K562 (cell line): Measurements from ENCODE around the gene SAMD14. TPM values are rescaled to one million over a fixed set of nuclear protein-coding genes. Genes with fewer than 3 reads are reported as not detected.

Source experiments
- ATAC-seq: fragments of 200-7000 bp; cut with Tn5 transposase; 3 replicates; pipeline ENCODE4 v1.9.1; 2020; ENCODE audit warnings: moderate library complexity
- BruUV-seq: library from RNA; stranded (reverse); fragments of 400-500 nt; replicated peaks from 2 replicates; lab custom pipeline; 2021; lab: Mats Ljungman, UMichigan
- CTCF ChIA-PET: fragments of 300-600 bp; formaldehyde crosslinking; extraction: SDS; loops from one replicate; lab custom pipeline; 2021; ENCODE audit warnings: low intra/inter-chr PET ratio; lab: Yijun Ruan, JAX
- POLR2A ChIA-PET: fragments of 300-600, 350-650 bp; sonication (Branson Sonifier 250); formaldehyde crosslinking; extraction: SDS; loops from one replicate; lab custom pipeline; 2021; ENCODE audit warnings: antibody characterized with exemption, inconsistent platforms; lab: Yijun Ruan, JAX
- DNase-seq, 4 experiments: peaks; one replicate each; pipeline versions ENCODE4 v3.0.0 to v3.0.0-alpha.2; 2011 to 2018; ENCODE audit warnings: low spot score in 3 of 4, mixed read lengths in 3 of 4; ENCODE audit errors: extremely low read depth in 1 of 4
- FAIRE-seq: peaks from 2 replicates; lab custom pipeline; 2011; peaks lifted over from hg19 to GRCh38; lab: Jason Lieb, UNC
- H2AFZ ChIP-seq: 2 replicates; pipeline ENCODE4 v1.6.0; 2011; ENCODE audit warnings: low read depth, low read length, control low read depth, inconsistent platforms
- H3K27ac ChIP-seq: fragments of 200-600 bp; 3 replicates; pipeline ENCODE4 v1.8.0; 2011; ENCODE audit warnings: low read depth, mild to moderate bottlenecking, control low read depth, inconsistent platforms, low read length, moderate library complexity, mixed read lengths; ENCODE audit errors: extremely low read depth
- H3K27me3 ChIP-seq, 2 experiments: fragments of 300-600 bp in 1 of 2; 2 replicates in 1 of 2; 3 replicates in 1 of 2; pipeline versions ENCODE4 v1.6.0 to v1.8.0; 2011; ENCODE audit warnings: inconsistent platforms in 2 of 2, low read length in 2 of 2, mild to moderate bottlenecking in 1 of 2, mixed read lengths in 1 of 2, moderate library complexity in 1 of 2; ENCODE audit not compliant: control insufficient read depth in 2 of 2, insufficient read depth in 2 of 2
- H3K36me3 ChIP-seq: fragments of 300-600 bp; 3 replicates; pipeline ENCODE4 v1.8.0; 2011; ENCODE audit warnings: mild to moderate bottlenecking, low read length, inconsistent platforms; ENCODE audit not compliant: control insufficient read depth, insufficient read depth
- H3K4me1 ChIP-seq, 2 experiments: fragments of 200-600 bp in 1 of 2; replicated peaks in 1 of 2; 2 replicates in 1 of 2; 3 replicates in 1 of 2; pipeline versions ENCODE4 v1.5.1 to v1.8.0; 2011; ENCODE audit warnings: inconsistent platforms in 2 of 2, low read length in 2 of 2, mild to moderate bottlenecking in 1 of 2, mixed read lengths in 1 of 2, moderate library complexity in 1 of 2; ENCODE audit not compliant: control insufficient read depth in 2 of 2, insufficient read depth in 2 of 2
- H3K4me2 ChIP-seq: 2 replicates; pipeline ENCODE4 v1.6.1; 2011; ENCODE audit warnings: low read length, control low read depth, inconsistent platforms, mixed read lengths; ENCODE audit not compliant: insufficient read depth
- H3K4me3 ChIP-seq: fragments of 200-600 bp; sonication (generic), shearing (Covaris generic); 2 replicates; pipeline ENCODE4 v1.5.1; 2016; ENCODE audit warnings: control low read depth, inconsistent platforms
- H3K79me2 ChIP-seq: fragments of 200-600 bp; 3 replicates; pipeline ENCODE4 v1.8.0; 2011; ENCODE audit warnings: low read length, inconsistent platforms; ENCODE audit not compliant: control insufficient read depth, insufficient read depth
- H3K9ac ChIP-seq, 2 experiments: 2 replicates each; pipeline versions ENCODE4 v1.6.0 to v1.6.1; 2011; ENCODE audit warnings: low read depth in 2 of 2, low read length in 2 of 2, control low read depth in 1 of 2, inconsistent platforms in 1 of 2, mild to moderate bottlenecking in 1 of 2, mixed read lengths in 1 of 2; ENCODE audit not compliant: insufficient read depth in 1 of 2
- H3K9me1 ChIP-seq: one replicate; pipeline ENCODE4 v1.6.0; 2011; ENCODE audit warnings: inconsistent platforms, mild to moderate bottlenecking, low read length, moderate library complexity; ENCODE audit not compliant: control insufficient read depth, insufficient read depth
- H3K9me3 ChIP-seq: replicated peaks from 2 replicates; pipeline ENCODE4 v1.5.1; 2011; ENCODE audit warnings: low read depth, low read length, inconsistent platforms; ENCODE audit not compliant: control insufficient read depth, insufficient read depth
- H4K20me1 ChIP-seq: replicated peaks from 2 replicates; pipeline ENCODE4 v1.6.1; 2011; ENCODE audit warnings: low read length, inconsistent platforms, mixed read lengths; ENCODE audit not compliant: control insufficient read depth, insufficient read depth
- ELF4 ChIP-seq: fragments of 450-650 bp; formaldehyde crosslinking; IDR thresholded peaks from 2 replicates; pipeline ENCODE4 v1.4.0; 2022; ENCODE audit warnings: missing genetic modification characterization
- FOXJ2 ChIP-seq: fragments of 200-800 bp; sonication (Bioruptor generic); IDR thresholded peaks from 2 replicates; pipeline ENCODE4 v1.6.1; 2016; ENCODE audit warnings: missing genetic modification characterization, missing compliant biosample characterization
- HDAC6 ChIP-seq: IDR thresholded peaks from 2 replicates; pipeline ENCODE4 v1.6.1; 2012; ENCODE audit warnings: low read depth, mild to moderate bottlenecking, control low read depth, inconsistent platforms, low read length, moderate library complexity
- JUND ChIP-seq, 2 experiments: IDR thresholded peaks; 2 replicates in 1 of 2; 3 replicates in 1 of 2; pipeline ENCODE4 v1.6.1; 2011; ENCODE audit warnings: borderline replicate concordance in 2 of 2, low read depth in 2 of 2, low read length in 2 of 2, improper control_type of control experiment in 1 of 2, missing biosample characterization in 1 of 2, missing genetic modification characterization in 1 of 2, missing genetic modification reagents in 1 of 2
- SNIP1 ChIP-seq: fragments of 450-650 bp; IDR thresholded peaks from 2 replicates; pipeline ENCODE4 v1.7.1; 2017; ENCODE audit warnings: low read depth, mild to moderate bottlenecking
- WGBS: fragments of 100-300 bp; shearing (Covaris generic); methylation state at CpG from one replicate; pipeline ENCODE4 v1.1.6; 2016; ENCODE audit warnings: low coverage, mixed read lengths; ENCODE audit not compliant: insufficient coverage; ENCODE audit errors: missing lambda C conversion rate; 5-methylcytosine and 5-hydroxymethylcytosine counted together
- in situ Hi-C: fragments of 300-500 bp; cut with MboI; formaldehyde crosslinking; loops from 4 replicates; pipeline ENCODE4 v1.15.0; 2018; ENCODE audit warnings: inconsistent platforms, mixed read lengths
- intact Hi-C: fragments of 100-400 bp; cut with micrococcal nuclease; formaldehyde crosslinking; loops from 2 replicates; pipeline ENCODE4 v1.14.2; 2022
- polyA plus RNA-seq, 8 experiments: library from polyadenylated mRNA; depleted of rRNA in 4 of 8; stranded (reverse) in 5 of 8; unstranded in 3 of 8; fragments of >200 nt; fragmentation: Nextera tagmentation in 2 of 8; fragmentation: Illumina TruSeq in 1 of 8; extraction: Ambion mirVana in 2 of 8; extraction: Trizol in 1 of 8; gene quantifications; 2 replicates each; pipeline versions ENCODE4 v1.2.1 to v1.2.3, GENCODE V29; 2011 to 2014; ENCODE audit warnings: inconsistent platforms in 1 of 8, missing spikeins in 1 of 8
- total RNA-seq, 7 experiments: library from RNA; depleted of rRNA in 6 of 7; stranded (reverse); fragments of >200 nt in 6 of 7; fragmentation: Illumina TruSeq in 2 of 7; extraction: Trizol in 2 of 7; gene quantifications; 2 replicates each; pipeline versions ENCODE4 v1.2.1 to v1.2.3, GENCODE V29; 2011 to 2021; ENCODE audit warnings: low replicate concordance in 1 of 7
- TF ChIP-seq, protein P1 (sequence below): IDR thresholded peaks from 2 replicates; pipeline ENCODE4 v1.6.1; 2011; ENCODE audit warnings: borderline replicate concordance, low read depth, mild to moderate bottlenecking, moderate library complexity, low read length; ENCODE audit not compliant: insufficient read depth, poor library complexity, severe bottlenecking
- TF ChIP-seq, protein P2 (sequence below): sonication (generic); formaldehyde crosslinking; IDR thresholded peaks from 2 replicates; pipeline ENCODE4 v1.8.1; 2022; ENCODE audit warnings: missing genetic modification reagents
- TF ChIP-seq, protein P3 (sequence below): fragments of 250-450 bp; sonication (Bioruptor Pico); IDR thresholded peaks from 2 replicates; pipeline ENCODE4 v1.8.0; 2022; ENCODE audit warnings: moderate library complexity, mild to moderate bottlenecking, inconsistent platforms
- TF ChIP-seq, protein P4 (sequence below): fragments of 450-650 bp; formaldehyde crosslinking; IDR thresholded peaks from 2 replicates; pipeline ENCODE4 v1.4.0; 2022; ENCODE audit warnings: missing genetic modification characterization
- TF ChIP-seq, protein P5 (sequence below): fragments of 450-650 bp; IDR thresholded peaks from 2 replicates; pipeline ENCODE4 v1.6.1; 2016; ENCODE audit warnings: antibody characterized with exemption
- TF ChIP-seq, protein P6 (sequence below): fragments of 250-450 bp; sonication (Bioruptor Pico); IDR thresholded peaks from 2 replicates; pipeline ENCODE4 v1.8.0; 2021; ENCODE audit warnings: borderline replicate concordance, mild to moderate bottlenecking, moderate library complexity; ENCODE audit not compliant: poor library complexity, severe bottlenecking

SAMD14 gene
- total and polyA plus RNA-seq, 9 of the 15 experiments (the other 6 are each of a cell fraction or from before 2014, with no cell fraction given) = 0.04 to 0.07 TPM; not detected in 7

DNA sequence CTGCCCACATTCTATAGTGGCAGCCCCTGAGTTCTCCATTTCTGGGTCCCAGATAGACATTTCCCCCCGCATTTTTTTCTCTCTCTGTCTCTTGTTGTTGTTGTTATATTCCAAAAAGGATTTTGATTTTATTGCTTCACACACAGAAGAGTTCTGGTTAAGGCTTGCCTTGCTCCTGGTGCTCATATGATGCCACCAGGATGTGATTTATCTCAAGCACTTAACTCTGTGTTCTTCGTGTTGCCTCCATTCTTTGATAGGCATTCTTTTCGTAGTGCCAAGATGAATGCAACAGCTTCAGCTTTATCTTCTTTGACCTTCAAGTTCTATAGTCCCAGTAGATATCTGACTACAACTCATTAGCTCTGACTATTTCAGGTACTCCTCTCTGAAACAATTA, 64.9 kb downstream of the SAMD14 start:
- WGBS = 0% methylated on average over 3 of the region's 3 CpGs
- in situ Hi-C loops = no loop called here
- Histone ChIP-seq H3K4me1 (peaks cover 0 to 4% of the 10 kb centered on the region in 2 experiments; a peak in 1 of 5 replicates), H3K4me2 (no peak overlapping the region), H3K36me3 (no peaks in the 10 kb centered on the region), H3K27me3 (peaks cover 6 to 27% of the 10 kb centered on the region in 2 experiments), H3K9ac (0 out of 4 replicates have a peak overlapping the region, but pooled peaks of 1 of the 2 experiments have one; percentile 10), H3K79me2 (no peaks in the 10 kb centered on the region), H2AFZ (no peak overlapping the region), H4K20me1 (peaks cover 6% of the 10 kb centered on the region; the same call in 1 of the 2 replicates), H3K4me3 (no peak overlapping the region), H3K9me3 (no peaks in the 10 kb centered on the region), H3K27ac (no peak overlapping the region), H3K9me1 (no peaks in the 10 kb centered on the region)
- no TSS peak for BruUV-seq
- no peak for TF ChIP-seq ELF4
- no peak for TF ChIP-seq JUND (IDR thresholded peaks at IDR 0.05; ENCODE audit: borderline replicate concordance, low read depth, low read length)
- no peak for TF ChIP-seq JUND (tag; IDR thresholded peaks at IDR 0.05; ENCODE audit: borderline replicate concordance, low read depth, low read length)
- TF ChIP-seq, protein P1, sequence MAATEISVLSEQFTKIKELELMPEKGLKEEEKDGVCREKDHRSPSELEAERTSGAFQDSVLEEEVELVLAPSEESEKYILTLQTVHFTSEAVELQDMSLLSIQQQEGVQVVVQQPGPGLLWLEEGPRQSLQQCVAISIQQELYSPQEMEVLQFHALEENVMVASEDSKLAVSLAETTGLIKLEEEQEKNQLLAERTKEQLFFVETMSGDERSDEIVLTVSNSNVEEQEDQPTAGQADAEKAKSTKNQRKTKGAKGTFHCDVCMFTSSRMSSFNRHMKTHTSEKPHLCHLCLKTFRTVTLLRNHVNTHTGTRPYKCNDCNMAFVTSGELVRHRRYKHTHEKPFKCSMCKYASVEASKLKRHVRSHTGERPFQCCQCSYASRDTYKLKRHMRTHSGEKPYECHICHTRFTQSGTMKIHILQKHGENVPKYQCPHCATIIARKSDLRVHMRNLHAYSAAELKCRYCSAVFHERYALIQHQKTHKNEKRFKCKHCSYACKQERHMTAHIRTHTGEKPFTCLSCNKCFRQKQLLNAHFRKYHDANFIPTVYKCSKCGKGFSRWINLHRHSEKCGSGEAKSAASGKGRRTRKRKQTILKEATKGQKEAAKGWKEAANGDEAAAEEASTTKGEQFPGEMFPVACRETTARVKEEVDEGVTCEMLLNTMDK = no peak
- TF ChIP-seq, protein P2, sequence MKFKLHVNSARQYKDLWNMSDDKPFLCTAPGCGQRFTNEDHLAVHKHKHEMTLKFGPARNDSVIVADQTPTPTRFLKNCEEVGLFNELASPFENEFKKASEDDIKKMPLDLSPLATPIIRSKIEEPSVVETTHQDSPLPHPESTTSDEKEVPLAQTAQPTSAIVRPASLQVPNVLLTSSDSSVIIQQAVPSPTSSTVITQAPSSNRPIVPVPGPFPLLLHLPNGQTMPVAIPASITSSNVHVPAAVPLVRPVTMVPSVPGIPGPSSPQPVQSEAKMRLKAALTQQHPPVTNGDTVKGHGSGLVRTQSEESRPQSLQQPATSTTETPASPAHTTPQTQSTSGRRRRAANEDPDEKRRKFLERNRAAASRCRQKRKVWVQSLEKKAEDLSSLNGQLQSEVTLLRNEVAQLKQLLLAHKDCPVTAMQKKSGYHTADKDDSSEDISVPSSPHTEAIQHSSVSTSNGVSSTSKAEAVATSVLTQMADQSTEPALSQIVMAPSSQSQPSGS (CRISPR knock-in tag) = no peak
- no peak for TF ChIP-seq SNIP1
- TF ChIP-seq, protein P3, sequence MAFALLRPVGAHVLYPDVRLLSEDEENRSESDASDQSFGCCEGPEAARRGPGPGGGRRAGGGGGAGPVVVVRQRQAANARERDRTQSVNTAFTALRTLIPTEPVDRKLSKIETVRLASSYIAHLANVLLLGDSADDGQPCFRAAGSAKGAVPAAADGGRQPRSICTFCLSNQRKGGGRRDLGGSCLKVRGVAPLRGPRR (CRISPR knock-in tag) = no peak
- TF ChIP-seq, protein P4, sequence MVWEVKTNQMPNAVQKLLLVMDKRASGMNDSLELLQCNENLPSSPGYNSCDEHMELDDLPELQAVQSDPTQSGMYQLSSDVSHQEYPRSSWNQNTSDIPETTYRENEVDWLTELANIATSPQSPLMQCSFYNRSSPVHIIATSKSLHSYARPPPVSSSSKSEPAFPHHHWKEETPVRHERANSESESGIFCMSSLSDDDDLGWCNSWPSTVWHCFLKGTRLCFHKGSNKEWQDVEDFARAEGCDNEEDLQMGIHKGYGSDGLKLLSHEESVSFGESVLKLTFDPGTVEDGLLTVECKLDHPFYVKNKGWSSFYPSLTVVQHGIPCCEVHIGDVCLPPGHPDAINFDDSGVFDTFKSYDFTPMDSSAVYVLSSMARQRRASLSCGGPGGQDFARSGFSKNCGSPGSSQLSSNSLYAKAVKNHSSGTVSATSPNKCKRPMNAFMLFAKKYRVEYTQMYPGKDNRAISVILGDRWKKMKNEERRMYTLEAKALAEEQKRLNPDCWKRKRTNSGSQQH (CRISPR knock-in tag) = no peak
- no peak for TF ChIP-seq HDAC6
- no peak for TF ChIP-seq FOXJ2
- TF ChIP-seq, protein P5, sequence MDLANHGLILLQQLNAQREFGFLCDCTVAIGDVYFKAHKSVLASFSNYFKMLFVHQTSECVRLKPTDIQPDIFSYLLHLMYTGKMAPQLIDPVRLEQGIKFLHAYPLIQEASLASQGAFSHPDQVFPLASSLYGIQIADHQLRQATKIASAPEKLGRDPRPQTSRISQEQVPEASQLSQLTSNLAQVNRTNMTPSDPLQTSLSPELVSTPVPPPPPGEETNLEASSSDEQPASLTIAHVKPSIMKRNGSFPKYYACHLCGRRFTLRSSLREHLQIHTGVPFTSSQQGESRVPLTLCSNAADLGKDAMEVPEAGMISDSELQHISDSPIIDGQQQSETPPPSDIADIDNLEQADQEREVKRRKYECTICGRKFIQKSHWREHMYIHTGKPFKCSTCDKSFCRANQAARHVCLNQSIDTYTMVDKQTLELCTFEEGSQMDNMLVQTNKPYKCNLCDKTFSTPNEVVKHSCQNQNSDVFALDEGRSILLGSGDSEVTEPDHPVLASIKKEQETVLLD = no peak
- TF ChIP-seq, protein P6, sequence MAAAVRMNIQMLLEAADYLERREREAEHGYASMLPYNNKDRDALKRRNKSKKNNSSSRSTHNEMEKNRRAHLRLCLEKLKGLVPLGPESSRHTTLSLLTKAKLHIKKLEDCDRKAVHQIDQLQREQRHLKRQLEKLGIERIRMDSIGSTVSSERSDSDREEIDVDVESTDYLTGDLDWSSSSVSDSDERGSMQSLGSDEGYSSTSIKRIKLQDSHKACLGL (CRISPR knock-in tag) = no peak
- ATAC-seq (no peak), FAIRE-seq (no peak), DNase-seq (no peak)
- CTCF ChIA-PET = no interaction called here
- POLR2A ChIA-PET = interaction anchor here (0.7 to 1.3 kb wide), 2 partner anchors 31 to 35 kb away, joined by 4 to 5 read pairs; no protein-coding TSS in a partner anchor
- intact Hi-C loops = no loop called here
